Amniotic stem cell (primary cell): ENCODE data around the gene LRRC75A.
"Not testable (repeated sequence)": the region's sequence is repeated elsewhere in the genome, so short reads cannot be mapped to it uniquely, and the experiment has no call there.

ENCODE experiments used
- DNase-seq: peaks from one replicate; lab custom pipeline; 2025; lab: John Stamatoyannopoulos, UW

Gene LRRC75A

GRCh38 chr17:16471295-16471694 is 20.7 kb downstream of the LRRC75A start:
- DNase-seq = no peak

DNA sequence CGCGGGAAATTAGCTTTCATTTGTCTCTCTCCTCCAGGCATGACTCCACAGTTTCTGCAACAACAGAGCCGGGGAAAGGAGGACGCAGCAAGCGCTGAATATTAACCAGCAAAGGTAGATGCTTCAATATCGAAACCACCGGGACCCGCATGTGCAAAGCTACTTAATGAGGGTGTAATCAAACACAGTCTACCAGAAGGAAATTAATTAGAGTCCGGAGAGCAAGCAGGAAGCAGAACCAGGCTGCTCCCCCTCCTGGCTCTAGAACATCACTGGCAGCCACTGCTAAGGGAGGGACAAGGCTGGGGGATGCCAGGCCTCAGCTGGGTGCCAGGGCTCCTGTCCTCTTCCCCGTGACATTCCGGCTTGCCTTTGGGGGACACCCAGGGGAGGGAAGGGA is 21.7 kb downstream of the LRRC75A start:
- DNase-seq = no peak

- DNase-seq = no peak
These were observed 23.5 kb downstream of the LRRC75A start for GRCh38 chr17:16468428-16468992.

DNA sequence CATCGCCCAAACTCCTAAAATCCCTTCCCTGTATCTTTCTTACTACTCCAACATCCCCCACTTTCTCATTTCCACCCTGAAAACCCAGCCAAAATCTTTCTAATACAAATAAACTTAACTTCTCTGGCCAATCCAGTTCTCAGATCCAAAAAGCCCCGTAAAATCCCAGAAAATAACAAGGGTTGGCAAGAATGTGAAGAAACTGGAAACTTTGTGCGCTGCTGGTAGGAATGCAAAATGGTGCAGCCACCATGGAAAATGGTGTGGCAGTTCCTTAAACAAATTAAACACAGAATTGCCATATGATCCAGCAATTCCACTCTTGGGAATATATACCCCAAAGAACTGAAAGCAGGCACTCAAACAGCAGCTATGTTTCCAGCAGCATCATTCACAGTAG is 24.1 kb downstream of the LRRC75A start:
- no peak for DNase-seq

DNA sequence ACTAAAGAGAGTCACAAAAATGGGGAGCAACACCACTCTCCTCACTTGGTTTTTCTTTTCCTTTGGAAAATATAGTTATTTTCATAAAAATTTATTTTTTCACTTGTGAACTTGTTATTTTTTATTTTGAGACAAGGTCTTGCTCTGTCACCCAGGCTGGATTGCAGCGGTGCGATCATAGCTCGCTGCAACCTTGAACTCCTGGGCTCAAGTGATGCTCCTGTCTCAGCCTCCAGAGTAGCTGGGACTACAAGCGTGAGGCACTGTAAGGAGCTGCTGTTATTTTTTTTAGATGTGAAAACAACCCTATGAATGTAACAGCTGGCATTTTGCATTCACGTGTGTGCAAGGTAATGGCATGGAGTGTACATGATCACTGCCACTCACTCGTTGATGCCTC is 24.9 kb downstream of the LRRC75A start:
- DNase-seq = no peak

GRCh38 chr17:16466407-16466806 is 25.6 kb downstream of the LRRC75A start:
- DNase-seq = no peak

DNA sequence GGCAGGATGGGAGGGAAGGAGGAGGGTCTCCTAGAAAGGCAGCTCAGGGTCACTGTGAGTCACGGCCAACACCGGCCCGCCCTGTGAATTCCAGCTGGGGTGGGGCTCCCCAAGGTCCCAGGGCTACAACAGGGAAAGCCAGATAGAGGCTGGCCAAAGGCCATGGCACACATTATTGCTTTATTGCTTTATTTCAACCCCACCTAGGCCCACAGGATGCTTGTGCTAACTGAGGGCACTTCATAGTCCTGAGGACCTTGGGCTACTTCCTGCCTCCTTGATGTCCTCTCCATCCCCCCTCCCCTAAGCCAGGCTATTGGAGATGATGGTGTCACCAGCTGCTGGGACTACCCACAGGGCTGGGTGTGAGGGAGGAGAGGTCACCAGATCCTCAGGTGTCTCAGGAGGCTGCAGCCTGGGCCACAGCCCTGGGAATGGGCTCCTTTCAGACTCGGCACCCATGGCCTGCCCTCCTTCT is 26.1 kb downstream of the LRRC75A start:
- DNase-seq = no peak

- no peak for DNase-seq
These were observed 27.0 kb downstream of the LRRC75A start for GRCh38 chr17:16465052-16465312.

GRCh38 chr17:16464303-16465051 is 27.5 kb downstream of the LRRC75A start:
- DNase-seq = no peak

GRCh38 chr17:16463358-16464302 is 28.4 kb downstream of the LRRC75A start:
- no peak for DNase-seq

DNA sequence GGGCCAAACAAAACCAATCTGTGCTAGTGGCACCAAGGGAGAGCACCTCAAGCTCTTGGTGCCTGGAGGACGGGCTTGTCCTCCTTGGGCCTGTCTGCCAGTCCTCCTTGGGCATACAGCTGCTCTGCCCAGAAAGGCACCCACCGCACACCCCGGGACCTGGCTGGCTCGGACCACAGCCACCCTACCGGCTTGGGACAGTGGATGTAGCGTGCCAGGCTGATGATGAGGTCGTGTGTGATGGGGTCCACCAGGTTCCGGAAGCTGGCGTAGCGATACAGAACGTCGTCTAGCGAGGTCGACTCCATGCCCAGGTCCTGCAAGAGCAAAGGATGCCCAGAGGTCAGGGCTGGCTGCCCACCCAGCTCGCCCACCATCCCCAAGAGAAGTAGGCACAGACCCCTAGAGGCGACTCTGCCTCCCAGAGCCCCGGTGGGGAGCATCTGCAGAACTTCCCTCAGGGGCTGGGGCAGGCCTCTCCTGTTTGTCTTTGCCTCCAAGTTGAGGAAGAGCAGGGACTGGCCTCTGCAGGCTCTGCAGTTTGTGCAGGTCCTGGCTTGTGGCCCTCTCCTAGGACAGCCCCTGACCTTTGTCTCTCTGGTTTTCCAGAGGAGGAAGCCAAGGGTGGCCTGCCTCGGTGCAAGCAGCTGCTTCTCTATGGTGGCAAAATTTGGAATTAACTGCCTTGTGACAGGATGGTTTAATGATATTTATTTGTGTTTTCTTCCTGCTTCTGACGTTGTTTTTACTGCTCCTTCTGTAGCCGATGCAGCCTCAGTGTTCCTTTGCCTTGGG is 29.7 kb downstream of the LRRC75A start:
- no peak for DNase-seq

GRCh38 chr17:16461606-16461866 is 30.5 kb downstream of the LRRC75A start:
- DNase-seq = no peak

DNA sequence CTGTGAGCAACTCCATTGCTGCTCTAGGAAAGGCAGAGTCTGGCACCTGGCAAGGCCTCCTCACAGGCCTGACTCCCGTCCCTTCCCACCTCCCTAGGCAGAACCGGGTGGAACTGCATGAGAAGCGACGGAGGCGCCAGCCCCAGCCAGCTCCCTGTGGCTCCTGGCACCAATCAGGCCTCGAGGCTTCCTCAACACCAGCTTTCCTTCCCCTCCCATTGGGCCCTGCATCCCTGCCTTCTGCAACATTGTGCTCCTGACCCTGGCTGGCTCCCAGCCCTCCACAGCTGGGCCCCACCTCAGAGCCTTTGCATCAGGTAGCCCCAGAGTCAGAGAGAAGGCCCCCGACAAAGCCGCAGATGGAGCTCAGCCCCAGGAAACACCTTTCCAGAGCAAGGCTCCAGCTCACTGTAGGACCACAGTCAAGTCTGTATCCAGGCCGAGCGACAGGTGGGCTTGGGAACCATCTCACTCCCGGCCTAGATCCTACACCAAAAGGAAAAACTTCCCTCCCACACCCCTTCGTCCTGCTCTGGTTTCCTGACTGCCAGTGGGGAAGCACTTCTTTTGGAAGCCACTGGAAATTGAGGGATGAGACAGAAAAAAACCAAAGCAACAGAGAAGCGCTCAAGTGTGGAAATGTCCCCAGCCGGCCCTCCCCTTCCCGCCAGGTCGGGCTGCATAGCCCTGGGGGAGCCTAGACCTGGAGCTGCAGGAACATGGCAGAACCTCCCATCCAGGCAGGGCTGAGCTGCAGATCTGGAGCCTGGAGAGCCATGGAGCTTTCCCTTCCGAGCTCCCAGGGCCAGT is 31.0 kb downstream of the LRRC75A start:
- no peak for DNase-seq

DNA sequence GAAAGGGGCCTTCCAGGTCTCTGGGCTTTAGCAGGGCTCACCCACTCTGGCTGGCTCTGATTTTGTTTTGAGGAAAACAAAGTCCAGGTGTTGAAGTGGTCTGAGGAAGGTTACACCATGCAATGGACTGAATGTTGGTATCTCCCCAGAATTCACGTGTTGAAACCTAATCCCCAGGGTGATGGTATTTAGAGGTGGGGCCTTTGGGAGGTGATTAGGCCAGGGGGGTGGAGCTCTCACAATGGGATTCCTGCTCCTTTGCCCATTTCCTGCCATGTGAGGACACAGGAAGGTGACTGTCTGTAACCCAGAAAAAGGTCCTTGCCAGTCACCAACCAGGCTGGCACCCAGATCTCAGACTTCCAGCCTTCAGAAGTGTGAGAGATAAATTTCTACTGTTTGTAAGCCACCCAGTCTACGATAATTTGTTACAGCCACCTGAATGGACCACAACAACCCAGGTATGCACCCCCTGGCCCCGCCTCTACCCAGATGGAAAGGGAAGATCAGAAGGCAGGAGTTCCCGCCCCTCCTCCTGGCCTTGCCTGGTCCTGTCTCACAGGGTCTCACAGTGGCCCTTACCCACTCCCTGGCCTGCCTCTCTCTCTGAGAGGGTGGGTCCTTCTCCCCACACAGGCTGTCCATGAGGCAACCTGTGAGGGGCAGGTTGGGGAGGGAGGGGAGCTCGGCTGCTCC is 32.0 kb downstream of the LRRC75A start:
- no peak for DNase-seq

DNA sequence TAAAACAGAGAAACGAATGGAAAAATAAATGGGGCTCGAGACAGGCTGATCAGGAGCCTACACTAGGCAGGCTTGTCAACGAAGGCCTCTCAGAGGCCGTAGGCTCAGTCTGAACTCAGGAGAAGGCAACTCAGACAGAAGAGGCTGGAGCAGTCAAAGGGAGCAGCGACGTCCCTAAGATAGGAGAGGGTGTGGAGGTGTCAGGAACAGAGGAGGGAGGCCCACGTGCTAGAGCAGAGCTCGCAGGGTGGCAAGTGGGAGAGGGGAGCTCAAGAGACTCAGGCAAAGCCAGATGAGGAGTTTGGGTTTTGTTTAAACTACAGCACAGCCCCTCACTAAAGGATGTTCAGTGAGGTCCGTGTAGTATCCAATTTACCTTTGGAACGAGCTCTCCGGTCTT is 32.7 kb downstream of the LRRC75A start:
- DNase-seq = no peak

DNA sequence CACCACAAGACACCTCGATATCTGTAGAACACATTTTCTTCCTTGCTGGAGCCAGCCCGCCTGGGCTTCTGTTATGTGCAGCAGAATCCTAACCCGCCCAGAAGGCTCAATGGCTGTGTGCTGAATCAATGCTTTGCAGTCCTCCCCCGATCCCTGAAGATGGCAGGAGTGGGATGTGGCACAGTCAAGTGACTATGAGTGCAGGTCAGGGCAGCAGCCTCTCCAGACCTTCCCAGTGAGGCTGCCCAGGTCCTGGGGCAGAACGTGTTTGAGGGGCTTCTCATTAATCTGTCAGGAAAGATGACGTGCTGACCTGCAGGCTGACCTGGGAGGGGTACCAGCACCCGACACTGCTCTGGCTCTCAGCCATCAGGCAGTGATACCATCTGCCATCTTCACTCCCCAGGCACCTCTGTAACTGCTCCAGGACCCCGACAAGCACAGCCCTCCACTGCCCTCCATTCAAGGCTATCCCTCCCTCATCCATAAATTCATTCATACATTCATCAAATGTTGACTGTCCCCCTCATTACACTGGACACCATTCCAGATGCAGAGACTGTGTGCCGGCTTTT is 35.2 kb downstream of the LRRC75A start:
- no peak for DNase-seq

GRCh38 chr17:16455997-16456741 is 35.8 kb downstream of the LRRC75A start:
- DNase-seq = no peak

- no peak for DNase-seq
These were observed 38.5 kb downstream of the LRRC75A start for GRCh38 chr17:16453493-16453851.

- DNase-seq = not testable (repeated sequence)
These were observed 39.7 kb downstream of the LRRC75A start for GRCh38 chr17:16452268-16452667.

- DNase-seq = no peak
These were observed 42.0 kb downstream of the LRRC75A start for GRCh38 chr17:16450028-16450427.
